ENCODE measurements around the gene AGPAT2.
"Not testable (repeated sequence)": the region's sequence is repeated elsewhere in the genome, so short reads cannot be mapped to it uniquely, and the experiment has no call there.

DNA sequence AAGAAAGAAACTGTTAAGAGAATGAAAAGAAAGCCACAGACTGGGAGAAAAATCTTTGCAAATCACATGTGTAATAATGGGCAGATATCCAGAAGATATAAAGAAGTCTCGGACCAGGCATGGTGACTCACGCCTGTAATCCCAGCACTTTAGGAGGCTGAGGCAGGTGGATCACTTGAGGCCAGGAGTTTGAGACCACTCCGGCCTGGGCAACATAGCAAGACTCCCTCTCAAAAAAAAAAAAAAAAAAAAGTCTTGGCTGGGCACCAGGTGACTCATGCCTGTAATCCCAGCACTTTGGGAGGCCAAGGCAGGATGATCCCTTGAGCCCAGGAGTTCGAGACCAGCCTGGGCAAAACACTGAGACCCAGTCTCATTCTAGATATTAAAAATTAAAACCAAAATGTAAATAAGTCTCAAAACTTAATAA lies 24.0 kb upstream of the AGPAT2 start:
- TF ChIP-seq EZH2 (IDR thresholded peaks at IDR 0.05; ENCODE audit: low read depth, unreplicated experiment); REST (IDR thresholded peaks at IDR 0.05; ENCODE audit: unreplicated experiment): not testable (repeated sequence)
- TF ChIP-seq, protein P1, sequence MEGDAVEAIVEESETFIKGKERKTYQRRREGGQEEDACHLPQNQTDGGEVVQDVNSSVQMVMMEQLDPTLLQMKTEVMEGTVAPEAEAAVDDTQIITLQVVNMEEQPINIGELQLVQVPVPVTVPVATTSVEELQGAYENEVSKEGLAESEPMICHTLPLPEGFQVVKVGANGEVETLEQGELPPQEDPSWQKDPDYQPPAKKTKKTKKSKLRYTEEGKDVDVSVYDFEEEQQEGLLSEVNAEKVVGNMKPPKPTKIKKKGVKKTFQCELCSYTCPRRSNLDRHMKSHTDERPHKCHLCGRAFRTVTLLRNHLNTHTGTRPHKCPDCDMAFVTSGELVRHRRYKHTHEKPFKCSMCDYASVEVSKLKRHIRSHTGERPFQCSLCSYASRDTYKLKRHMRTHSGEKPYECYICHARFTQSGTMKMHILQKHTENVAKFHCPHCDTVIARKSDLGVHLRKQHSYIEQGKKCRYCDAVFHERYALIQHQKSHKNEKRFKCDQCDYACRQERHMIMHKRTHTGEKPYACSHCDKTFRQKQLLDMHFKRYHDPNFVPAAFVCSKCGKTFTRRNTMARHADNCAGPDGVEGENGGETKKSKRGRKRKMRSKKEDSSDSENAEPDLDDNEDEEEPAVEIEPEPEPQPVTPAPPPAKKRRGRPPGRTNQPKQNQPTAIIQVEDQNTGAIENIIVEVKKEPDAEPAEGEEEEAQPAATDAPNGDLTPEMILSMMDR (conservative IDR thresholded peaks at IDR 0.05; ENCODE audit: low read depth in 2 of 2): not testable (repeated sequence)
